ENCODE measurements around the gene CENPS.

GRCh38 chr1:10471411-10472219 lies 41.4 kb downstream of the CENPS start:
- TF ChIP-seq CSDC2 (CRISPR knock-in tag; IDR thresholded peaks at IDR 0.05) (no peak), TCF4 (CRISPR knock-in tag; IDR thresholded peaks at IDR 0.05; ENCODE audit: borderline replicate concordance) (no peak), ISL1 (CRISPR knock-in tag; IDR thresholded peaks at IDR 0.05) (no peak), ZNF8 (CRISPR knock-in tag; IDR thresholded peaks at IDR 0.05) (no peak), RARB (CRISPR knock-in tag; IDR thresholded peaks at IDR 0.05) (no peak), CREB5 (CRISPR knock-in tag; IDR thresholded peaks at IDR 0.05; ENCODE audit: low read depth) (no peak), PATZ1 (CRISPR knock-in tag; IDR thresholded peaks at IDR 0.05; ENCODE audit: borderline replicate concordance) (no peak), ARNTL (CRISPR knock-in tag; IDR thresholded peaks at IDR 0.05; ENCODE audit: borderline replicate concordance, low read depth) (no peak), ZNF70 (CRISPR knock-in tag; IDR thresholded peaks at IDR 0.05) (no peak), ESRRG (CRISPR knock-in tag; IDR thresholded peaks at IDR 0.05) (no peak), ZFP30 (CRISPR knock-in tag; IDR thresholded peaks at IDR 0.05) (no peak), ZFP3 (CRISPR knock-in tag; IDR thresholded peaks at IDR 0.05) (no peak)

Data from SK-N-SH treated with all-trans-retinoic acid at 6 μM for 48 hours (cell line).